Bronchial epithelial cell (primary cell): Measurements from ENCODE around the gene VPS41. TPM values are rescaled to one million over a fixed set of nuclear protein-coding genes. Genes with fewer than 3 reads are reported as not detected.

Source experiments
- DNase-seq: peaks from one replicate; pipeline ENCODE4 v3.0.0-alpha.2; 2010; ENCODE audit warnings: low read depth
- FAIRE-seq: peaks from 2 replicates; lab custom pipeline; 2011; peaks lifted over from hg19 to GRCh38; lab: Jason Lieb, UNC
- H3K27me3 ChIP-seq: 2 replicates; pipeline ENCODE4 v1.5.1; 2011; ENCODE audit warnings: low read length; ENCODE audit not compliant: control insufficient read depth, insufficient read depth
- H3K36me3 ChIP-seq: 2 replicates; pipeline ENCODE4 v1.5.1; 2011; ENCODE audit warnings: low read length; ENCODE audit not compliant: control insufficient read depth, insufficient read depth
- H3K4me3 ChIP-seq: 2 replicates; pipeline ENCODE4 v1.5.1; 2011; ENCODE audit warnings: mild to moderate bottlenecking, low read depth, low read length, control low read depth
- CTCF ChIP-seq: IDR thresholded peaks from 2 replicates; pipeline ENCODE4 v1.5.1; 2011; ENCODE audit warnings: mild to moderate bottlenecking, moderate library complexity, low read length, control low read depth, inconsistent platforms; ENCODE audit not compliant: insufficient read depth, severe bottlenecking
- total RNA-seq: library from RNA; depleted of rRNA; stranded (reverse); fragments of >200 nt; gene quantifications from 2 replicates; pipeline ENCODE4 v1.2.1, GENCODE V29; 2014

Gene VPS41
- total RNA-seq, 1 donor from 2014 or later: 32.9 TPM

GRCh38 chr7:38773430-38773829 lies 135.6 kb downstream of the VPS41 start:
- DNase-seq (no peak), FAIRE-seq (no peak)
- peaks cover 1% of the 10 kb centered on the region for H3K36me3 ChIP-seq
- H3K27me3 ChIP-seq: no peaks in the 10 kb centered on the region
- H3K4me3 ChIP-seq: no peak overlapping the region
- no peak for TF ChIP-seq CTCF

GRCh38 chr7:38760226-38760625 lies 148.8 kb downstream of the VPS41 start:
- FAIRE-seq (no peak), DNase-seq (no peak)
- no peak for TF ChIP-seq CTCF
- H3K27me3 ChIP-seq: no peaks in the 10 kb centered on the region
- H3K4me3 ChIP-seq: no peak overlapping the region
- no peaks in the 10 kb centered on the region for H3K36me3 ChIP-seq

- DNase-seq (no peak), FAIRE-seq (no peak)
- H3K27me3 ChIP-seq: no peaks in the 10 kb centered on the region
- no peaks in the 10 kb centered on the region for H3K36me3 ChIP-seq
- H3K4me3 ChIP-seq: no peak overlapping the region
- TF ChIP-seq CTCF: no peak
Observed at GRCh38 chr7:38759028-38759427, 150.0 kb downstream of the VPS41 start.

- H3K36me3 ChIP-seq: no peaks in the 10 kb centered on the region
- DNase-seq (no peak), FAIRE-seq (no peak)
- TF ChIP-seq CTCF: no peak
- no peaks in the 10 kb centered on the region for H3K27me3 ChIP-seq
- no peak overlapping the region for H3K4me3 ChIP-seq
Observed at GRCh38 chr7:38757931-38758330, 151.1 kb downstream of the VPS41 start.

GRCh38 chr7:38756521-38756920 lies 152.5 kb downstream of the VPS41 start:
- DNase-seq: no peak
- Histone ChIP-seq H3K36me3 (peaks cover 1% of the 10 kb centered on the region), H3K27me3 (no peaks in the 10 kb centered on the region), H3K4me3 (no peak overlapping the region)
- FAIRE-seq: no peak
- no peak for TF ChIP-seq CTCF

- no peaks in the 10 kb centered on the region for H3K27me3 ChIP-seq
- no peak for DNase-seq
- H3K36me3 ChIP-seq: peaks cover 1% of the 10 kb centered on the region
- no peak overlapping the region for H3K4me3 ChIP-seq
- no peak for TF ChIP-seq CTCF
- FAIRE-seq: no peak
Observed at GRCh38 chr7:38753347-38753746, 155.6 kb downstream of the VPS41 start.
